ENCODE measurements around the gene REEP1. TPM values are rescaled to one million over a fixed set of nuclear protein-coding genes. Genes with fewer than 3 reads are reported as not detected.

The REEP1 gene
- total and polyA plus RNA-seq, 2 of the 4 experiments (the other 2 are of a cell fraction) = under 0.01 to 0.03 TPM

- no peak for TF ChIP-seq USF2 (IDR thresholded peaks at IDR 0.05; ENCODE audit: low read depth, low read length)
These were observed 35.4 kb upstream of the REEP1 start (continued) for GRCh38 chr2:86372641-86373502.

- no peak overlapping the region for H3K4ac ChIP-seq (ENCODE audit: low read depth, low read length)
- no peaks in the 10 kb centered on the region for H3K9me1 ChIP-seq (ENCODE audit: insufficient read depth, low read length)
- H4K5ac ChIP-seq (ENCODE audit: low read depth, low read length) = no peak overlapping the region
- no peak overlapping the region for H3K4me3 ChIP-seq (ENCODE audit: insufficient read depth, low read depth, low read length)
- H4K91ac ChIP-seq (ENCODE audit: insufficient read depth, low read depth, low read length) = no peak overlapping the region
- no peaks in the 10 kb centered on the region for H3K36me3 ChIP-seq (ENCODE audit: control insufficient read depth, insufficient read depth, low read length)
- ChIA-PET POLR2A (ENCODE audit: unreplicated experiment) (interaction anchor here (0.5 kb wide), 1 partner anchor 42 kb away, joined by 3 read pairs; no protein-coding TSS in a partner anchor), CTCF (no interaction called here)
- ATAC-seq (ENCODE audit: low read depth) (no peak), DNase-seq (no peak)
- intact Hi-C loops (cut with micrococcal nuclease) (no loop called here), in situ Hi-C loops (cut with MboI; ENCODE audit: low sequenced_read_pairs) (no loop called here), dilution Hi-C loops (cut with HindIII; ENCODE audit: low sequenced_read_pairs, unreplicated experiment) (no loop called here)
- H4K20me1 ChIP-seq (ENCODE audit: insufficient read depth, low read length) = no peaks in the 10 kb centered on the region
- no peak overlapping the region for H3K56ac ChIP-seq (ENCODE audit: extremely low read depth, insufficient read depth, low read length)
- H3K9ac ChIP-seq (ENCODE audit: low read depth, low read length) = no peak overlapping the region
- no peak overlapping the region for H3K18ac ChIP-seq (ENCODE audit: low read depth, low read length)
- no peak overlapping the region for H3K4me2 ChIP-seq (ENCODE audit: low read depth, low read length)
- no peak overlapping the region for H2BK20ac ChIP-seq (ENCODE audit: low read depth, low read length)
- no peak overlapping the region for H3K23ac ChIP-seq (ENCODE audit: low read depth, low read length)
- no peak overlapping the region for H2BK15ac ChIP-seq (ENCODE audit: low read depth, low read length)
- H3K79me1 ChIP-seq (ENCODE audit: low read depth in 1 of 2, low read length in 2 of 2) = no peaks in the 10 kb centered on the region
- H4K8ac ChIP-seq (ENCODE audit: low read depth in 2 of 2, low read length in 2 of 2) = no peak overlapping the region
- H2AFZ ChIP-seq (replicated peaks; ENCODE audit: low read length, poor library complexity) = no peak overlapping the region
- H3K4me1 ChIP-seq (ENCODE audit: control insufficient read depth, insufficient read depth, low read length) = 0 out of 2 replicates have a peak, but pooled peaks cover 3% of the 10 kb centered on the region
- H2BK120ac ChIP-seq (ENCODE audit: low read depth, low read length) = no peak overlapping the region
- no TSS peak for BruUV-seq (replicated peaks)
- WGBS, 2 experiments (ENCODE audit: extremely low coverage in 2 of 2, insufficient read length in 1 of 2) = no CpG with 5 or more reads among the region's 4 CpGs
- H2AK5ac ChIP-seq (ENCODE audit: low read depth, low read length) = no peak overlapping the region
- no peak overlapping the region for H3K27ac ChIP-seq (ENCODE audit: insufficient read depth, low read length)
- peaks cover 3% of the 10 kb centered on the region for H3K9me3 ChIP-seq (ENCODE audit: control insufficient read depth, insufficient read depth, low read length)
- H3K14ac ChIP-seq (replicated peaks; ENCODE audit: low read depth, low read length) = no peak overlapping the region
- H2AK9ac ChIP-seq (replicated peaks; ENCODE audit: low read depth, low read length, poor library complexity) = no peak overlapping the region
- no peak overlapping the region for H2BK5ac ChIP-seq (ENCODE audit: low read depth, low read length, poor library complexity, severe bottlenecking)
- H3K27me3 ChIP-seq (ENCODE audit: control insufficient read depth, insufficient read depth, low read length) = peaks cover 4% of the 10 kb centered on the region
- TF ChIP-seq NFE2L2 (IDR thresholded peaks at IDR 0.05; ENCODE audit: low read depth, low read length) (no peak), CTCF (conservative IDR thresholded peaks at IDR 0.05; ENCODE audit: low read depth, low read length) (no peak), BHLHE40 (IDR thresholded peaks at IDR 0.05; ENCODE audit: low read depth, low read length) (no peak), MXI1 (IDR thresholded peaks at IDR 0.05; ENCODE audit: borderline replicate concordance, low read depth, low read length) (no peak), MAZ (IDR thresholded peaks at IDR 0.05; ENCODE audit: borderline replicate concordance, low read depth, low read length) (no peak), ELK1 (IDR thresholded peaks at IDR 0.05; ENCODE audit: borderline replicate concordance, low read depth, low read length) (no peak), FOS (IDR thresholded peaks at IDR 0.05; ENCODE audit: low read depth, low read length) (no peak), RFX5 (IDR thresholded peaks at IDR 0.05; ENCODE audit: low read depth, low read length) (no peak), CEBPB (IDR thresholded peaks at IDR 0.05; ENCODE audit: low read depth, low read length) (no peak), RAD21 (IDR thresholded peaks at IDR 0.05; ENCODE audit: low read length) (no peak), CHD1 (IDR thresholded peaks at IDR 0.05; ENCODE audit: low read depth, low read length) (no peak), POLR2A (IDR thresholded peaks at IDR 0.05; ENCODE audit: low read depth, low read length) (no peak)
These were observed 34.7 kb upstream of the REEP1 start for GRCh38 chr2:86372133-86372532.

Measured in IMR-90 (cell line).